CD14-positive monocyte (primary cell): Measurements from ENCODE around the gene RAB11A. TPM values are rescaled to one million over a fixed set of nuclear protein-coding genes. Genes with fewer than 3 reads are reported as not detected.

Experiments used
- DNase-seq, 3 donors: peaks; one replicate each; pipeline ENCODE4 v3.0.0-alpha.2; 2011 to 2022
- H2AFZ ChIP-seq: 2 replicates; pipeline ENCODE4 v1.6.0; 2012; ENCODE audit warnings: mild to moderate bottlenecking, low read depth, low read length, inconsistent platforms; ENCODE audit not compliant: insufficient read depth, poor library complexity, severe bottlenecking
- H3K27ac ChIP-seq, 2 donors: 1 replicate in 1 of 2; 2 replicates in 1 of 2; pipeline ENCODE4 v1.5.1; 2012 to 2013; ENCODE audit warnings: low read length in 2 of 2, control low read depth in 1 of 2, inconsistent platforms in 1 of 2, low read depth in 1 of 2, mild to moderate bottlenecking in 1 of 2
- H3K27me3 ChIP-seq, 2 donors: one replicate each; pipeline versions ENCODE4 v1.6.0 to v1.6.1; 2011 to 2013; ENCODE audit warnings: low read length in 2 of 2; ENCODE audit not compliant: control insufficient read depth in 2 of 2, insufficient read depth in 2 of 2
- H3K36me3 ChIP-seq, 2 donors: replicated peaks in 1 of 2; 1 replicate in 1 of 2; 2 replicates in 1 of 2; pipeline versions ENCODE4 v1.5.1 to v1.6.1; 2012 to 2013; ENCODE audit warnings: low read length in 2 of 2, control low read depth in 1 of 2, inconsistent platforms in 1 of 2, mild to moderate bottlenecking in 1 of 2; ENCODE audit not compliant: insufficient read depth in 2 of 2, control insufficient read depth in 1 of 2
- H3K4me1 ChIP-seq, 2 donors: 1 replicate in 1 of 2; 2 replicates in 1 of 2; pipeline versions ENCODE4 v1.5.1 to v1.6.1; 2012 to 2013; ENCODE audit warnings: low read length in 2 of 2, control low read depth in 1 of 2, inconsistent platforms in 1 of 2, mild to moderate bottlenecking in 1 of 2, moderate library complexity in 1 of 2; ENCODE audit not compliant: insufficient read depth in 2 of 2, control insufficient read depth in 1 of 2
- H3K4me2 ChIP-seq: replicated peaks from 2 replicates; pipeline ENCODE3; 2012; ENCODE audit warnings: low read length, moderate library complexity, mild to moderate bottlenecking; ENCODE audit not compliant: poor library complexity, severe bottlenecking; ENCODE audit errors: extremely low read depth
- H3K4me3 ChIP-seq, 3 experiments: fragments of 200-600 bp in 1 of 3; sonication (generic) in 1 of 3; replicated peaks in 1 of 3; 1 replicate in 2 of 3; 2 replicates in 1 of 3; pipeline ENCODE4 v1.5.1; 2011 to 2013; ENCODE audit warnings: low read length in 3 of 3, mild to moderate bottlenecking in 3 of 3, control low read depth in 2 of 3, low read depth in 2 of 3, inconsistent platforms in 1 of 3, moderate library complexity in 1 of 3
- H3K79me2 ChIP-seq: 2 replicates; pipeline ENCODE4 v1.6.0; 2012; ENCODE audit warnings: mild to moderate bottlenecking, control low read depth, inconsistent platforms, low read length, moderate library complexity; ENCODE audit not compliant: insufficient read depth
- H3K9ac ChIP-seq: 2 replicates; pipeline ENCODE4 v1.6.0; 2017; ENCODE audit warnings: low read length, mild to moderate bottlenecking; ENCODE audit not compliant: insufficient read depth, poor library complexity, severe bottlenecking
- H3K9me3 ChIP-seq, 2 donors: replicated peaks in 1 of 2; 1 replicate in 1 of 2; 2 replicates in 1 of 2; pipeline versions ENCODE4 v1.5.1 to v1.6.1; 2012 to 2013; ENCODE audit warnings: low read length in 2 of 2, control low read depth in 1 of 2; ENCODE audit not compliant: control insufficient read depth in 1 of 2, insufficient read depth in 1 of 2
- H4K20me1 ChIP-seq: 2 replicates; pipeline ENCODE4 v1.6.0; 2012; ENCODE audit warnings: mild to moderate bottlenecking, low read length, control low read depth, moderate library complexity; ENCODE audit not compliant: insufficient read depth
- H3K27ac Mint-ChIP-seq, 7 donors: one replicate each; pipeline ENCODE4 v1.8.0; 2020; ENCODE audit warnings: mild to moderate bottlenecking in 7 of 7, mixed read lengths in 7 of 7, moderate library complexity in 6 of 7, inconsistent platforms in 2 of 7
- H3K27me3 Mint-ChIP-seq, 3 donors: one replicate each; pipeline ENCODE4 v1.8.0; 2021 to 2022; ENCODE audit warnings: low read depth in 3 of 3, mild to moderate bottlenecking in 3 of 3, mixed read lengths in 3 of 3, moderate library complexity in 3 of 3, inconsistent platforms in 1 of 3
- H3K36me3 Mint-ChIP-seq, 2 donors: one replicate each; pipeline ENCODE4 v1.8.0; 2020; ENCODE audit warnings: mixed read lengths in 2 of 2, inconsistent platforms in 1 of 2, mild to moderate bottlenecking in 1 of 2
- H3K4me1 Mint-ChIP-seq: one replicate; pipeline ENCODE4 v1.8.0; 2020; ENCODE audit warnings: mild to moderate bottlenecking, mixed read lengths
- H3K4me3 Mint-ChIP-seq, 2 donors: one replicate each; pipeline ENCODE4 v1.8.0; 2020; ENCODE audit warnings: mild to moderate bottlenecking in 2 of 2, mixed read lengths in 2 of 2, moderate library complexity in 1 of 2
- H3K9me3 Mint-ChIP-seq, 7 donors: one replicate each; pipeline ENCODE4 v1.8.0; 2020 to 2022; ENCODE audit warnings: mixed read lengths in 7 of 7, mild to moderate bottlenecking in 6 of 7, moderate library complexity in 6 of 7, inconsistent platforms in 2 of 7
- CTCF ChIP-seq: fragments of 200-600 bp; IDR thresholded peaks from one replicate; pipeline ENCODE4 v1.8.0; 2022; ENCODE audit warnings: antibody characterized with exemption, mild to moderate bottlenecking
- WGBS: methylation state at CpG from one replicate; pipeline ENCODE4 v1.1.5; 2013; ENCODE audit warnings: missing lambda C conversion rate; ENCODE audit not compliant: insufficient coverage; 5-methylcytosine and 5-hydroxymethylcytosine counted together
- intact Hi-C, 2 donors: fragments of 100-400 bp; cut with micrococcal nuclease; formaldehyde crosslinking; loops; one replicate each; pipeline versions ENCODE4 v1.15.0 to v1.15.1; 2023
- polyA plus RNA-seq, 3 donors: library from polyadenylated mRNA; depleted of rRNA in 1 of 3; unstranded in 2 of 3; stranded (reverse) in 1 of 3; fragments of 300-500 nt in 2 of 3; fragments of >200 nt in 1 of 3; fragmentation: Illumina TruSeq in 2 of 3; gene quantifications; 1 replicate in 2 of 3; 2 replicates in 1 of 3; pipeline ENCODE4 v1.2.3, GENCODE V29; 2012 to 2021

RAB11A gene
- polyA plus RNA-seq, 3 donors, result 180 to 310 (median 300) TPM

GRCh38 chr15:65935391-65935790 is 66.1 kb downstream of the RAB11A start:
- Histone ChIP-seq H3K9ac (no peak overlapping the region), H4K20me1 (no peaks in the 10 kb centered on the region), H3K4me3 (no peak overlapping the region), H3K9me3 (no peaks in the 10 kb centered on the region), H3K79me2 (no peaks in the 10 kb centered on the region), H3K4me1 (no peaks in the 10 kb centered on the region), H3K27ac (no peak overlapping the region), H3K36me3 (no peaks in the 10 kb centered on the region), H3K27me3 (no peaks in the 10 kb centered on the region), H3K4me2 (no peak overlapping the region), H2AFZ (no peak overlapping the region)
- H3K9me3 Mint-ChIP-seq, result peaks cover 0 to 2% (median 0%) of the 10 kb centered on the region in 7 donors
- DNase-seq, result no peak
- no peaks in the 10 kb centered on the region for H3K36me3 Mint-ChIP-seq
- no peak for TF ChIP-seq CTCF
- intact Hi-C loops, result no loop called here
- H3K27ac Mint-ChIP-seq, result no peak overlapping the region
- 88% methylated on average over 2 of the region's 2 CpGs for WGBS
- H3K27me3 Mint-ChIP-seq, result peaks cover 2 to 5% (median 5%) of the 10 kb centered on the region in 3 donors
- H3K4me3 Mint-ChIP-seq, result no peak overlapping the region
- no peaks in the 10 kb centered on the region for H3K4me1 Mint-ChIP-seq

- Histone ChIP-seq H3K9ac (no peak overlapping the region), H3K4me1 (no peaks in the 10 kb centered on the region), H4K20me1 (no peaks in the 10 kb centered on the region), H3K79me2 (no peaks in the 10 kb centered on the region), H3K27ac (no peak overlapping the region), H3K27me3 (no peaks in the 10 kb centered on the region), H3K4me2 (no peak overlapping the region), H2AFZ (no peak overlapping the region), H3K9me3 (no peaks in the 10 kb centered on the region), H3K4me3 (no peak overlapping the region), H3K36me3 (no peaks in the 10 kb centered on the region)
- Mint-ChIP-seq H3K4me1 (no peaks in the 10 kb centered on the region), H3K36me3 (no peaks in the 10 kb centered on the region), H3K4me3 (no peak overlapping the region), H3K27ac (no peak overlapping the region), H3K9me3 (peaks cover 0 to 2% (median 0%) of the 10 kb centered on the region in 7 donors), H3K27me3 (peaks cover 2 to 8% (median 7%) of the 10 kb centered on the region in 3 donors)
- 100% methylated on average over 1 of the region's 1 CpG for WGBS
- no peak for DNase-seq
- no peak for TF ChIP-seq CTCF
- intact Hi-C loops, result no loop called here
Measured at GRCh38 chr15:65936282-65936681, 67.0 kb downstream of the RAB11A start.
